ENCODE measurements around the gene COL6A3. TPM values are rescaled to one million over a fixed set of nuclear protein-coding genes. Genes with fewer than 3 reads are reported as not detected.

Gene COL6A3
- total RNA-seq, 1 experiment from 2014 or later = 0.81 TPM

GRCh38 chr2:237306787-237307170, 107.2 kb downstream of the COL6A3 start:
- H3K9ac ChIP-seq (ENCODE audit: extremely low read depth, insufficient read length, low read length) = no peak overlapping the region
- no peaks in the 10 kb centered on the region for H3K9me3 ChIP-seq (ENCODE audit: control insufficient read depth, low read depth, low read length)
- no peaks in the 10 kb centered on the region for H3K79me2 ChIP-seq (ENCODE audit: insufficient read depth, low read length)
- Mint-ChIP-seq H3K4me1 (no peaks in the 10 kb centered on the region), H3K4me3 (no peak overlapping the region), H3K36me3 (ENCODE audit: insufficient read depth in 1 of 3, low read depth in 3 of 3) (peaks cover 10 to 21% (median 19%) of the 10 kb centered on the region in 3 experiments), H3K27ac (no peak overlapping the region), H3K27me3 (ENCODE audit: low read depth) (no peaks in the 10 kb centered on the region; the same call in 1 of the 2 replicates), H3K9me3 (peaks cover 22% of the 10 kb centered on the region in 2 experiments)
- H3K4me1 ChIP-seq (ENCODE audit: insufficient read depth, low read length) = no peaks in the 10 kb centered on the region; the same call in 1 of the 2 replicates
- no CpG with 5 or more reads among the region's 3 CpGs for WGBS (ENCODE audit: extremely low coverage, insufficient read length, low lambda C conversion rate)
- no peak overlapping the region for H4K5ac ChIP-seq (ENCODE audit: insufficient read length, low read depth, low read length)
- DNase-seq = no peak
- H4K20me1 ChIP-seq (ENCODE audit: control insufficient read depth, insufficient read depth, insufficient read length) = no peaks in the 10 kb centered on the region
- H3K18ac ChIP-seq (ENCODE audit: insufficient read length, low read depth, low read length) = no peak overlapping the region
- no peak overlapping the region for H3K14ac ChIP-seq (ENCODE audit: insufficient read depth, low read length)
- no peaks in the 10 kb centered on the region for H3K27me3 ChIP-seq (ENCODE audit: insufficient read depth, low read length)
- H2AK5ac ChIP-seq (ENCODE audit: insufficient read length, low read length) = no peak overlapping the region
- H3K56ac ChIP-seq (ENCODE audit: insufficient read length, low read depth, low read length) = no peak overlapping the region
- H3K23me2 ChIP-seq (ENCODE audit: insufficient read length, low read depth, low read length, poor library complexity, severe bottlenecking) = no peaks in the 10 kb centered on the region
- H4K8ac ChIP-seq (replicated peaks; ENCODE audit: insufficient read length, low read depth, low read length) = no peak overlapping the region
- H2BK120ac ChIP-seq (ENCODE audit: low read depth, low read length, poor library complexity, severe bottlenecking) = no peak overlapping the region
- H3K79me1 ChIP-seq (ENCODE audit: insufficient read depth, low read depth, low read length, poor library complexity, severe bottlenecking) = no peaks in the 10 kb centered on the region
- H2BK5ac ChIP-seq (ENCODE audit: insufficient read length, low read length) = no peak overlapping the region
- no peak overlapping the region for H3T11ph ChIP-seq (ENCODE audit: low read length)
- no peak overlapping the region for H2BK12ac ChIP-seq (ENCODE audit: insufficient read length, low read depth, low read length)
- no peak overlapping the region for H3K23ac ChIP-seq (ENCODE audit: insufficient read length, low read depth, low read length)
- no peak for TF ChIP-seq CTCF (conservative IDR thresholded peaks at IDR 0.05)
- H2BK15ac ChIP-seq (ENCODE audit: low read depth, low read length) = no peak overlapping the region
- H2BK20ac ChIP-seq (ENCODE audit: low read depth, low read length, poor library complexity, severe bottlenecking) = no peak overlapping the region
- H3K27ac ChIP-seq (ENCODE audit: insufficient read length, low read depth, low read length) = no peak overlapping the region
- H3K4me2 ChIP-seq (ENCODE audit: insufficient read depth, insufficient read length, low read length) = no peak overlapping the region
- H4K91ac ChIP-seq (ENCODE audit: insufficient read length, low read depth, low read length) = no peak overlapping the region
- H2AFZ ChIP-seq (ENCODE audit: low read length) = no peak overlapping the region
- no peak overlapping the region for H3K4ac ChIP-seq (ENCODE audit: low read depth, low read length)

Data from H9 (cell line).